LNCAP (cell line): ENCODE measurements around the gene SHISA6.

Experiments
- TF ChIP-seq, protein P1 (sequence below): fragments of 450-650 bp; IDR thresholded peaks from 2 replicates; pipeline ENCODE4 v1.5.1; 2017; ENCODE audit warnings: mild to moderate bottlenecking

The SHISA6 gene

DNA sequence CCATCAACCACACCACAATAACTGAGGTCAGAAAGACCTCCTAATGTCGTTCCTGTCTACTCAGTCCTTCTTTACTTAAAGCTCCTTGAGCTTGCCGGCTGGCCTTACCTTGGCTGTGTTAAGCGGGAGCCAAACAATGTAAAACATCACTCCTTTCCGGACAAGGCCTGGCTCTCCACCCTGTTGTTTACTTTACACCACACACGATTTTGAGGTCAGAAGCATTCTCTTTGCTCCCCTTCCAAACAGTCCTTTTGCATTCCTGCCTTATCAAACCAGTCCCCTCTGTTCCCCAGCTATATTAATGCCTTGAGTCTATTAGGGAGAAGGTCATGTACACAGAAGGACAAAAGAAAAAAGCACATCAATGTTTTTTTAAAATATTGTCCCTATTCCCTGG lies 19.3 kb upstream of the SHISA6 start:
- TF ChIP-seq, protein P1, sequence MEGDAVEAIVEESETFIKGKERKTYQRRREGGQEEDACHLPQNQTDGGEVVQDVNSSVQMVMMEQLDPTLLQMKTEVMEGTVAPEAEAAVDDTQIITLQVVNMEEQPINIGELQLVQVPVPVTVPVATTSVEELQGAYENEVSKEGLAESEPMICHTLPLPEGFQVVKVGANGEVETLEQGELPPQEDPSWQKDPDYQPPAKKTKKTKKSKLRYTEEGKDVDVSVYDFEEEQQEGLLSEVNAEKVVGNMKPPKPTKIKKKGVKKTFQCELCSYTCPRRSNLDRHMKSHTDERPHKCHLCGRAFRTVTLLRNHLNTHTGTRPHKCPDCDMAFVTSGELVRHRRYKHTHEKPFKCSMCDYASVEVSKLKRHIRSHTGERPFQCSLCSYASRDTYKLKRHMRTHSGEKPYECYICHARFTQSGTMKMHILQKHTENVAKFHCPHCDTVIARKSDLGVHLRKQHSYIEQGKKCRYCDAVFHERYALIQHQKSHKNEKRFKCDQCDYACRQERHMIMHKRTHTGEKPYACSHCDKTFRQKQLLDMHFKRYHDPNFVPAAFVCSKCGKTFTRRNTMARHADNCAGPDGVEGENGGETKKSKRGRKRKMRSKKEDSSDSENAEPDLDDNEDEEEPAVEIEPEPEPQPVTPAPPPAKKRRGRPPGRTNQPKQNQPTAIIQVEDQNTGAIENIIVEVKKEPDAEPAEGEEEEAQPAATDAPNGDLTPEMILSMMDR, result no peak

DNA sequence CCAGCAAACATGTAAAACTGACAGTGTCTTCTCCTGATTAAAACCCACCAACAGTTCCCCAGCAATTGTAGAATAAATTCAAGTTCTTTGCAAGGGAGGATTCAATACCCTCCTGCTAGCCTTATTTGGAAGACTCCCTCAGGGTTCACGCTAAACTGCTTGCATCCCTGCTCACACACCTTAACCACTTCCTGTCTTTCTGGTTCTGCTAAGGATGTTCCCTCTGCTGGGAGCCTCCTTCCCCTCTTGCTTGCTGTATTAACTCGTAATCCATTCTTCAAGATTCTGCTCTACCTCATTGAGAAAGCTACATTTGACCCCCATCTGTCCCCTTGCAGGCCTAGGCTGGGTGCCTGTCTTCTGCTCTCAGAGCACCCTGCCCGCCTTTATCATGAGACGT lies 2.3 kb upstream of the SHISA6 start:
- TF ChIP-seq, protein P1, result no peak

DNA sequence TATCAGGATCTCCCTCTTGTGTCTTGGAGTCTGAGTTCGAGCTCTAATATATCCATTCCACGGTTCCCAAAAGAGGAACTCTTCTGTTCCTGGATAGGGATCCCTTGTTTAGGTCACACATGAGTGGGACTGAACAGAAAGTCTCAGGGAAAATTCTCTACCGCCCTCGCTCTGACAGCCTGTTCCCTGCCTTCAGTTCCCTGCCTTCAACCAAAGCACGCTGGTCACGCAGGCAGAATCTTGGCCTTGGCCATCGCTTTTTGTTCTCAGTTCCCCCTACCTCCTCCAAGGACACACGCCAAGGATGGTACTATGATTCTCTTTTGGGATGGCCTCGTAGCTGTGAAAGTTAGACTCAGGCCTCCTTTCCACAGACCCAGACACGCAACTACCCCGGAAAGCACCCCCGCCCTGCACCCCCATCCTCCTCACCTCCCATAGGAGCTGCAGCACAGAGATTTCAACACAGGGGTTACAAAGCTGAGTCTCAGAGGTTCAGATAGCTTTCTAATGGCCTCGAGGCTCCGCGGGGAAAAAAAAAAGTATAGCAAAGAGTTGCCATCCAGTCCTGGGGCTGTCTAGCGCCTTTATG lies 1.5 kb upstream of the SHISA6 start:
- TF ChIP-seq, protein P1, result no peak

DNA sequence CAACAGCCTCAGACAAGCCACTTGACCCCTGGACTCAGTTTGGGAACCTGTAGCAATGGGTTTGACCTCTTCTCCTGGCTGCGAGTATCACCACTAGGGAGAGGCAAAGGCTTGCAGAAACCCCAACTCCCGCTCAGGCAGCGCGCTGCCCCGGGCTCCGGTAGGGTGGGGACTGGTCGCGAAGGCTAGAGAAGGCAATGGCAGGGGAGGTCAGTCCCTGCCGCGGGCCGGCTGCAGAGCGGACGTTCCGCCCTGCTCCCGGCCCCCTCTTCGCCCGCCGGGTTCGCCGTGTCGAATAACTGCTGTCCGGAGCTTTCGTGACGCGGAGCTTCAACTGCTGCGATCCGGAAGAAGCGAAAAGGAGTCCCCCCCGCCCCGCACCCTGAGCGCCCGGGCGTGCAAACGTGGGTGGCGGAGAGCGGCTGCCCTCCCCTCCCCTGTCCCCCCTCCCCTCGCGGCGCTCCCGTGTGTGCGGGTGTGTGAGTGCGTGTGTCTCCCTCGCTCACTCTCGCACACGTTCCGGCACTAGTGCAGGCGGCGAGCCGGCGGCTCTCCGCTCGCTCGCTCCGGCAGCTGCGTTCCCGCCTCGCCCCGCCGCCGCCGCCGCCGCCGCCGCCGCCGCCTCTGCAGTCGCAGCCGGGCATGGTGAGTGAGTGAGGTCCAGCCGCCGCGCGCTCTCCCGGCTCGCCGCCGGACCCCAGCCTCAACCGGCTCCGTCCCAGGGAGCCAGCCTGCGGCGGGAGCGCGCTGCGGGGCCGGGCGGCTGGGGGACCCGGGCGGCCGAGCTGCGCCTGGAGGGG lies 772 bp upstream of the SHISA6 start:
- TF ChIP-seq, protein P1, result no peak

DNA sequence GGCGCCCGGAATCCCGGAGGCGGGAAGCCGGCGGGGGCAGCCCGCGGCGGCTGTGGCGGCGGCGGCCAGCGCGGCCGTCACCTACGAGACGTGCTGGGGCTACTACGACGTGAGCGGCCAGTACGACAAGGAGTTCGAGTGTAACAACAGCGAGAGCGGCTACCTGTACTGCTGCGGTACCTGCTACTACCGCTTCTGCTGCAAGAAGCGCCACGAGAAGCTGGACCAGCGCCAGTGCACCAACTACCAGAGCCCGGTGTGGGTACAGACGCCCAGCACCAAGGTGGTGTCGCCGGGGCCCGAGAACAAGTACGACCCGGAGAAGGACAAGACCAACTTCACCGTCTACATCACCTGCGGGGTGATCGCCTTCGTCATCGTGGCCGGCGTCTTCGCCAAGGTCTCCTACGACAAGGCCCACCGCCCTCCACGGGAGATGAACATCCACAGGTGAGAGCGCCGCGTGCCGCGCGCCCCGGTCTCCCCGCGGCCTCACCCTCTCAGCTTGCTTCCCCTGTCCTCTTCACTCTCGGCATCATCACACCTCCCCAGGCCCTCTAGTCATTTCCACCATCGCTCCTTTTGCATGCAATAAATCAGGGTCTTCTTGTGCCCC lies 706 bp downstream of the SHISA6 start:
- TF ChIP-seq, protein P1, result no peak

DNA sequence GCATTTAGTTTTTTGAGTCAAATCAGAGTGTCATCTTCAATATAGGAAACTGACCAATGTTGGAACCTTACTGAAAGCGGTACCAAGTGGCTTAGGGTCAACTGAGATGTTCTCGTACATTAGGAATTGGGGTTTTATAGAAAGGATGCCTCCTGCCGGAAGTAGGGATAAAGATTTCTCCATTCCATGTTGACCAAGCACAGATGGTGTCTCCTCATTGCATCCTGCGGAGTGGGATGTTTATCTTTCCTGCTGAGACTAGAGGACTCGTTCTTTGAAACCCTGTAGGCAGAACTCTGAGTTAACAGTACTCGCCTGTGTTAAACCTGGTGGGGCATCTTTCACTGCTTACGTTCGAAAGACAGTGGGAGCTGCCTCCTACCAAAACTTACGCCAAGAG lies 1.4 kb downstream of the SHISA6 start:
- TF ChIP-seq, protein P1, result no peak

DNA sequence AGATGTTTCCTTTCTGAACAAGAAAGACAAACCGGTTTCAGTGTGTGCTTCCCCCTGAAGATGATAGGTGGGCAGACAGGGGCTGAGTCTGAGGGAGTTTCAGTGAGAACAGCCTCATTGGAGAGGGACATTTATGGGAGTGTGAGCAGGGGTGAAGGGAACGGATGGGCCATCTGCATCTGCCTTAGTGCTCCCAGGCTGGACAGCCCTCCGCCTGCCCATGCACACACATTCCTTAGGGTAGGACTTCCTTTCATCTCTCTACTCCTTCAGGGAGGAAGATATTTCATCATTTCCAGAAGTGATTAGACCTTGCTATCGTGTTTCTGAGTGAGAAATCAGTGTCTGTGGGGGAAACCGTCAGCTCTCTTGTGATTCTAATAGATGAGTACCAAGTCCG lies 3.8 kb downstream of the SHISA6 start:
- TF ChIP-seq, protein P1, result no peak
